Measurements from ENCODE around the gene UBA5.

The UBA5 gene

DNA sequence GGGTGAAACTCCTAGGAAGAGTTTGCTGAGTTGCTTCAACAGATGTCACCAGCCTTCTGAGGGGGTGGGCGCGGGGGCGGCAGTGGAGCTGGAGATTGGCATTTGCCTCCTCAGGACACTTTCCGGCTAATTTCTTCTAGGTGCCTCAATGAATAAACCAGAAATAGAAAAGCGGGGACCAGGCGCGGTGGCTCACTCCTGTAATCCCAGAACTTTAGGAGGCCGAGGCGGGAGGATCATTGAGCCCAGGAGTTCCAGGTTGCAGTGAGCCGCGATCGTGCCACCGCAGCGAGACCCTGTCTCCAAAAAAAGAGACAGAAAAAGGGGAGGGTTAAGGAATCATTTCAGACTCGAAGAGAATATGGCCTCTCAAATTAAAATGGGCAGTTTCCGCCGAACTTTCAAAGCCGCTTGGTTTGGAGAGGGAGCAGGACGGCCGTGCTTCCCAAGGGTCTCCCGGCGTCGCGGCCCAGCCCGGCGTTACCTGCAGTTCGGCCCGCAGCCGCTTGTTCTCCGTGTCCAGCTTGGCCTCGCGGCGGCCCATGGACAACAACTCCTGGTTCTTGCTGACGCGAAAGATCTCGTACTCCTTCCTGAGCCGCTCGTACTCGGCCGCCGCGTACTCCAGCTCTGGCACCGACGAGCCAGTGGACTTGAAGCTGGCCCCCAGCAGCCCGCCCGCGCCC, 61.5 kb downstream of the UBA5 start:
- peak overlapping the region; percentile 92 for H3K9ac ChIP-seq (ENCODE audit: low read length)
- no peaks in the 10 kb centered on the region for H3K27me3 ChIP-seq (replicated peaks; ENCODE audit: control insufficient read depth, insufficient read depth, low read length)
- H3K9me3 ChIP-seq (ENCODE audit: control insufficient read depth, low read length) = no peaks in the 10 kb centered on the region
- H3K4me3 ChIP-seq (ENCODE audit: low read length) = peak overlapping the region; percentile 93
- peak; percentile 83 for DNase-seq (ENCODE audit: low read depth)
- H3K4me1 ChIP-seq (ENCODE audit: control insufficient read depth, insufficient read depth, low read length) = peaks cover 29% of the 10 kb centered on the region
- H3K36me3 ChIP-seq (ENCODE audit: control insufficient read depth, insufficient read depth, low read length, severe bottlenecking) = peaks cover 14% of the 10 kb centered on the region

DNA sequence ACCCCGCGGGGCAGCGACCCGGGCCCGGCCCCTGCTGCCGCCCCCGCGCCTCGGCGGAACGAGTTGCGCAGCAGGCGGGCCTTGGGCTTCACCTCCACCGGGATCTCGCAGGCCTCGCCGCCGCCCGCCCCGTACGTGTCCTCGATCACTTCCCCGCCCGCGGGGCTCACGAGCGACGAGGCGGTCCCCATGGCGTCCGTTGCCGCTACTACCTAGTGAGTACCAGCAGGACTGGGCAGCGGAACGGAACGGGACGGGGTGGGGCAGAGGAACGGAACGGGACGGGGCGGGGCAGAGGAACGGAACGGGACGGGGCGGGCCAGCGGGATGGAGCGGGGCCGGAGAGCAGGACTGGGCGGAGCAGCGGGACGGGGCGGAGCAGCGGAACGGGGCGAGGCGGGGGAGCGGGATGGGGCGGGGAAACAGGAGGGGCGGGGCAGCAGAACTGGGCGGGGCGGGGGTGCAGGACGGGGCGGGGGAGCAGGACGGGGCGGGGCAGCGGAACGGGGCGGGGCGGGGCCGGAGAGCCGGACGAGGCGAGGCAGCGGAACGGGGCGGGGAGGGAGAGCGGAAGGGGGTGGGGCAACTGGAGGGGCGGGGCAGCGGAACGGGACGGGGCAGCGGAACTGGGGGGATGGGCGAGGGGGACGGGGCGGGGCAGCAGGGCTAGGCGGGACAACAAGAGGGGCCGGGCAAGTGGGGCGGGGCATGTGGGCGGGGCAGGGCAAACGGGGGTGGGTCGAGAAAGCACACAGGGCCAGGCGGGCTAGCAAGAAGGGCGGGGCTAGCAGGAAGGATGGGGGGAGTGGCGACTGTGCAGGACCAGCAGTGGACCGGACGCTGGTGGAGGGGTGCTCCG, 62.3 kb downstream of the UBA5 start, which contains the start of gene NPHP3:
Gene NPHP3 (minus strand): TSS at position 245 of the 859 bp plus-strand sequence. CDS start 54 bp downstream, at position 191.
- Histone ChIP-seq H3K9ac (ENCODE audit: low read length) (peak within 1 kb of the TSS; percentile 92), H3K9me3 (ENCODE audit: control insufficient read depth, low read length) (no peaks in the 10 kb centered on the region), H3K4me1 (ENCODE audit: control insufficient read depth, insufficient read depth, low read length) (peaks cover 29% of the 10 kb centered on the region), H3K4me3 (ENCODE audit: low read length) (peak within 1 kb of the TSS; percentile 95), H3K27me3 (replicated peaks; ENCODE audit: control insufficient read depth, insufficient read depth, low read length) (no peaks in the 10 kb centered on the region), H3K36me3 (ENCODE audit: control insufficient read depth, insufficient read depth, low read length, severe bottlenecking) (peaks cover 8% of the 10 kb centered on the region)
- peak; percentile 98 for DNase-seq (ENCODE audit: low read depth)

DNA sequence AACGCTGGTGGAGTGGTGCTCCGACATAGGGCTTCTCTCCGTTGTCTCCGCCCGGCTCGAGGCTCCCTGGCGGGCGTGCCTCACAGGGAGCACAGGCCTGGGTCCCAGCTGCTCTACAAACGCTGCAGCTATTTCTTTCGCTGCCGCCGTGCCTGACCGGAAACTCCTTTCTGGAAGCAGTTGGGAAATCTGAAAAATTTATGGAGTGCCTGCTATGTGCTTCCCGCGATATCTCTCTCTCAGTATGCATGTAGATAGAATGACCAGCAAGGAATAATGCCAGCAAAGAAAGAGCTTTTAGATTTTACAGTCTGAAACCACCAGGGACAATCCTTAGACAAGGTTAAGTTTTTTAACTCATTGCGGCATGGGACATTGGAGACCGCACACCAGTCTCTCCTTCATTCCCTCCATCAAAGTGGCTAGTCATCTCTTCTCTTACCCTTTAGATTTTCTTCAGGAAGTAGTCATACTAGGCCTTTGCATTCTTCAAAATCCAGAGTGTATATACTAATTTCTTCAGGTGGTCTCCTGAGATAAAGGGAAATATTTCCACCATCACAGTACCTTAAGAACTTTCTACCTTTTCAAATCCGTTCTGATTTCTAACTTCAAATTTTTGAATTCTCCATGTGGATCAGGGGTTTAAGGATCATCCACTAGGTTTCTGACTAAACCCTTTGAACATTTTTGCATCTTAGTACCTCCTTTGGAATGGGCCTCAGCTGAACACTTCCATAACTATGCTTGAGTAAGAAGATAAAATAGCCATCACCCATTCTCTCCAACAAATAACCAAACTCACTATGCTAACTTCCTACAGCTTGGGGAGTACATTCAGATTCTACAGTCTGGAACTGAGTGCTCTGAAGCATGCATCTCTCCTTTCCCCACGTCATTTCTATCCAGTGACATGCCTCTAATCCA, 63.2 kb downstream of the UBA5 start:
- peak overlapping the region; percentile 95 for H3K4me3 ChIP-seq (ENCODE audit: low read length)
- DNase-seq (ENCODE audit: low read depth) = no peak
- H3K36me3 ChIP-seq (ENCODE audit: control insufficient read depth, insufficient read depth, low read length, severe bottlenecking) = peaks cover 3% of the 10 kb centered on the region
- peaks cover 29% of the 10 kb centered on the region for H3K4me1 ChIP-seq (ENCODE audit: control insufficient read depth, insufficient read depth, low read length)
- no peaks in the 10 kb centered on the region for H3K9me3 ChIP-seq (ENCODE audit: control insufficient read depth, low read length)
- H3K27me3 ChIP-seq (replicated peaks; ENCODE audit: control insufficient read depth, insufficient read depth, low read length) = no peaks in the 10 kb centered on the region
- peak overlapping the region; percentile 92 for H3K9ac ChIP-seq (ENCODE audit: low read length)

DNA sequence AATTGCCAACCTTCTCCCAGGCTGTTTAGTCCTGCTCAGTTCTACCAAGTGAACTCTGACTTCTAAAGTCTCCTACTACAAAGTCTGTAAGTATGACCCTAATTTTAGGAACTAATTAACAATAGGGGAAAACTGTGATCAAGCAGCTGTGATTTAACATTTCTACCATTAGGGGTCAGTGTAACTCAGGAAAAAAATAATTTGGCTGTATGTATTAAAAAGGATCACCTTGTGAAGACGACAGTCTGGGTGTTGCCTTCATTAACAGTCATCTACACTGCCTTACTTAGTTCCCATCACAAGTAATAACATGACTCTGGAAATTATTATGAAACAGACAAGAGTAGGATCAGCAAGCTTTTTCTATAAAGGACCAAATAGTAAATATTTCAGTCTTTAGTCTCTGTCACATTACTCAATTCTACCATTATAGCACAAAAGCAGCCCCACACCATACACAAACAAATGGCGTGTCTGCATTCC, 66.3 kb downstream of the UBA5 start:
- H3K27me3 ChIP-seq (replicated peaks; ENCODE audit: control insufficient read depth, insufficient read depth, low read length) = no peaks in the 10 kb centered on the region
- peaks cover 9% of the 10 kb centered on the region for H3K4me1 ChIP-seq (ENCODE audit: control insufficient read depth, insufficient read depth, low read length)
- no peaks in the 10 kb centered on the region for H3K9me3 ChIP-seq (ENCODE audit: control insufficient read depth, low read length)
- no peaks in the 10 kb centered on the region for H3K36me3 ChIP-seq (ENCODE audit: control insufficient read depth, insufficient read depth, low read length, severe bottlenecking)
- peak; percentile 67 for DNase-seq (ENCODE audit: low read depth)
- H3K9ac ChIP-seq (ENCODE audit: low read length) = no peak overlapping the region
- H3K4me3 ChIP-seq (ENCODE audit: low read length) = no peak overlapping the region

All from adipocyte (in vitro differentiated cells).